ENCODE data around the gene NLGN2. TPM values are rescaled to one million over a fixed set of nuclear protein-coding genes. Genes with fewer than 3 reads are reported as not detected.

NLGN2 gene
- total RNA-seq, 2 donors from 2014 or later: 78.5 to 121 TPM

DNA sequence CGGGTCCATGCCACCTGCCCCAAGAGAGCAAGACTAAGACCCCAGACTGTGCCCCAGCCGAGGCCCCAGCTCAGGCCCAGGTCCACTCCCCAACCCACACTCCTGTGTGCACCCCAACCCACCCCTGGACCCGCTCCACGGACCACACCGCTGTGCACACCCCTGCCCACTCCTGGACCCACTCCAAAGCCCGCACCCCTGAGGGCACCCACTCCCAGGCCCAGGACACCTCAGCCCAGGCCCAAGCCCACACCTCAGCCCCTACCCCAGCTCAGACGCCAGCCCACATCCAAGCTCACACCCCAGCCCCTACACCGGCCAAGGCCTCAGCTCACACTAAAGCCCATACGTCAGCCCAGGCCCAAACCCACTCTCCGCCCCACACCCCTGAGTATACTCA, 22.1 kb downstream of the NLGN2 start:
- no peaks in the 10 kb centered on the region for H3K9me3 ChIP-seq (ENCODE audit: control insufficient read depth, low read length)
- H3K27me3 ChIP-seq (ENCODE audit: control insufficient read depth, insufficient read depth, low read length, poor library complexity, severe bottlenecking): no peaks in the 10 kb centered on the region
- H3K36me3 ChIP-seq (ENCODE audit: control insufficient read depth, insufficient read depth, low read length): no peaks in the 10 kb centered on the region
- H3K4me1 ChIP-seq (ENCODE audit: control insufficient read depth, insufficient read depth, low read length): no peaks in the 10 kb centered on the region
- Mint-ChIP-seq H3K36me3 (ENCODE audit: low read depth) (no peaks in the 10 kb centered on the region), H3K4me1 (no peaks in the 10 kb centered on the region), H3K9me3 (no peaks in the 10 kb centered on the region), H3K4me3 (no peak overlapping the region), H3K27ac (no peak overlapping the region), H3K27me3 (ENCODE audit: insufficient read depth) (peaks cover 24% of the 10 kb centered on the region)
- TF ChIP-seq, protein P1, sequence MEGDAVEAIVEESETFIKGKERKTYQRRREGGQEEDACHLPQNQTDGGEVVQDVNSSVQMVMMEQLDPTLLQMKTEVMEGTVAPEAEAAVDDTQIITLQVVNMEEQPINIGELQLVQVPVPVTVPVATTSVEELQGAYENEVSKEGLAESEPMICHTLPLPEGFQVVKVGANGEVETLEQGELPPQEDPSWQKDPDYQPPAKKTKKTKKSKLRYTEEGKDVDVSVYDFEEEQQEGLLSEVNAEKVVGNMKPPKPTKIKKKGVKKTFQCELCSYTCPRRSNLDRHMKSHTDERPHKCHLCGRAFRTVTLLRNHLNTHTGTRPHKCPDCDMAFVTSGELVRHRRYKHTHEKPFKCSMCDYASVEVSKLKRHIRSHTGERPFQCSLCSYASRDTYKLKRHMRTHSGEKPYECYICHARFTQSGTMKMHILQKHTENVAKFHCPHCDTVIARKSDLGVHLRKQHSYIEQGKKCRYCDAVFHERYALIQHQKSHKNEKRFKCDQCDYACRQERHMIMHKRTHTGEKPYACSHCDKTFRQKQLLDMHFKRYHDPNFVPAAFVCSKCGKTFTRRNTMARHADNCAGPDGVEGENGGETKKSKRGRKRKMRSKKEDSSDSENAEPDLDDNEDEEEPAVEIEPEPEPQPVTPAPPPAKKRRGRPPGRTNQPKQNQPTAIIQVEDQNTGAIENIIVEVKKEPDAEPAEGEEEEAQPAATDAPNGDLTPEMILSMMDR (conservative IDR thresholded peaks at IDR 0.05): no peak
- WGBS, 2 experiments (ENCODE audit: insufficient coverage in 1 of 2, insufficient read length in 1 of 2): 94% methylated on average over 10 of the region's 10 CpGs; no CpG with 5 or more reads in 1 of the 2 experiments
- no peak for DNase-seq
- no peak overlapping the region for H3K9ac ChIP-seq (ENCODE audit: extremely low read depth, low read length, poor library complexity, severe bottlenecking)
- H3K4me3 ChIP-seq (ENCODE audit: low read length): no peak overlapping the region
- no peak overlapping the region for H3K27ac ChIP-seq (ENCODE audit: low read depth, low read length)

DNA sequence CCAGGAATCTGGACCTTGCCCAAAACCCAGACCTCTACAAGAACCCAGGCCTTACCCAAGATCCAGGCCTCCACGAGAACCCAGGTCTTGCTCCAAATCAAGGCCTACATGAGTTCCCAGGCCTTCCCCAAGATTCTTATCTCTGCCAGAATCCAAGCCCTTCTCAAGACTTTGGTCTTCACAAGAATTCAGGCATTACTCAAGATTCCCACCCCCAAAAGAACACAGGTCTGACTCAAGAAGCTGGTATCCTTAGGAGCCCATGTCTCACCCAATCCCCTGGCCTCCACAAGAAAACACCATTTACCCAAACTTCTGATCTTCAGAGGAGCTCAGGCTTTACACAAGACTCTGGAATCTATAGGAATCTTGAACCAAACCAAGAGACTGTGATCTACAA, 23.6 kb downstream of the NLGN2 start:
- Histone ChIP-seq H3K27me3 (ENCODE audit: control insufficient read depth, insufficient read depth, low read length, poor library complexity, severe bottlenecking) (peaks cover 3% of the 10 kb centered on the region), H3K4me3 (ENCODE audit: low read length) (no peak overlapping the region), H3K27ac (ENCODE audit: low read depth, low read length) (no peak overlapping the region), H3K4me1 (ENCODE audit: control insufficient read depth, insufficient read depth, low read length) (peaks cover 3% of the 10 kb centered on the region), H3K9me3 (ENCODE audit: control insufficient read depth, low read length) (no peaks in the 10 kb centered on the region), H3K36me3 (ENCODE audit: control insufficient read depth, insufficient read depth, low read length) (no peaks in the 10 kb centered on the region), H3K9ac (ENCODE audit: extremely low read depth, low read length, poor library complexity, severe bottlenecking) (no peak overlapping the region)
- WGBS, 2 experiments (ENCODE audit: insufficient coverage in 1 of 2, insufficient read length in 1 of 2): 86 to 89% methylated on average over 1 of the region's 1 CpG
- no peaks in the 10 kb centered on the region for H3K4me1 Mint-ChIP-seq
- H3K9me3 Mint-ChIP-seq: no peaks in the 10 kb centered on the region
- peaks cover 21% of the 10 kb centered on the region for H3K27me3 Mint-ChIP-seq (ENCODE audit: insufficient read depth)
- no peak overlapping the region for H3K4me3 Mint-ChIP-seq
- TF ChIP-seq, protein P1 (conservative IDR thresholded peaks at IDR 0.05): no peak
- DNase-seq: no peak
- no peaks in the 10 kb centered on the region for H3K36me3 Mint-ChIP-seq (ENCODE audit: low read depth)
- H3K27ac Mint-ChIP-seq: no peak overlapping the region

DNA sequence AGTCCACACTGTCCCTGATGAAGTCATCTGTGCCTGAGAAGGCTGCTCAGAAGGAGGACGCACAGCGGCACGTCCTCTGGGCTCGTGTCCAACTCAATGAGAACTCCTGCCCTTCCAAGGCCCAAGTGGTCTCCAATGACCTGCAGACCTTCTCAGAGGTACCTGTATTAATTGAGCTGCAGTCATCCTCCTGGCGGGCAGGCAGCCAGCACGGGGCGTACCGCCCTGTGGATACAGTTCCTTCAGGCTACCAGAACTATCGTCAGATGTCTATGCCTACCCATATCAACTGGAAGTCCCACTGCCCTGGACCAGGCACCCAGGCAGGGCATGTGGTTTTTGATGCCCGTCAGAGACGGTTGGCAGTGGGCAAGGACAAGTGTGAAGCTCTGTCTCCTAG, 24.7 kb downstream of the NLGN2 start:
- Histone ChIP-seq H3K9ac (ENCODE audit: extremely low read depth, low read length, poor library complexity, severe bottlenecking) (no peak overlapping the region), H3K36me3 (ENCODE audit: control insufficient read depth, insufficient read depth, low read length) (no peaks in the 10 kb centered on the region), H3K27me3 (ENCODE audit: control insufficient read depth, insufficient read depth, low read length, poor library complexity, severe bottlenecking) (peaks cover 9% of the 10 kb centered on the region), H3K4me3 (ENCODE audit: low read length) (no peak overlapping the region), H3K4me1 (ENCODE audit: control insufficient read depth, insufficient read depth, low read length) (peaks cover 3% of the 10 kb centered on the region), H3K9me3 (ENCODE audit: control insufficient read depth, low read length) (no peaks in the 10 kb centered on the region), H3K27ac (ENCODE audit: low read depth, low read length) (no peak overlapping the region)
- Mint-ChIP-seq H3K27me3 (ENCODE audit: insufficient read depth) (peaks cover 28% of the 10 kb centered on the region), H3K9me3 (no peaks in the 10 kb centered on the region), H3K4me3 (no peak overlapping the region), H3K27ac (no peak overlapping the region), H3K36me3 (ENCODE audit: low read depth) (no peaks in the 10 kb centered on the region), H3K4me1 (no peaks in the 10 kb centered on the region)
- TF ChIP-seq, protein P1 (conservative IDR thresholded peaks at IDR 0.05): no peak
- DNase-seq: no peak
- WGBS, 2 experiments (ENCODE audit: insufficient coverage in 1 of 2, insufficient read length in 1 of 2): 95 to 99% methylated on average over 10 to 11 of the region's 11 CpGs
